SK-N-SH treated with all-trans-retinoic acid at 6 μM for 48 hours (cell line): Measurements from ENCODE around the gene THOP1.

ENCODE experiments used
- ISL1 ChIP-seq: fragments of 250-450 bp; sonication (Bioruptor Pico); IDR thresholded peaks from 2 replicates; pipeline ENCODE4 v2.1.2; 2022; ENCODE audit warnings: mild to moderate bottlenecking, moderate library complexity
- TCF4 ChIP-seq: fragments of 250-450 bp; sonication (Bioruptor Pico); IDR thresholded peaks from 2 replicates; pipeline ENCODE4 v1.8.0; 2021; ENCODE audit warnings: mild to moderate bottlenecking, moderate library complexity, borderline replicate concordance
- ZNF565 ChIP-seq: fragments of 450-650 bp; formaldehyde crosslinking; conservative IDR thresholded peaks from 2 replicates; pipeline ENCODE4 v1.5.0; 2020; ENCODE audit warnings: low read depth, mild to moderate bottlenecking, moderate library complexity

- TF ChIP-seq TCF4 (no peak), ISL1 (CRISPR knock-in tag) (no peak), ZNF565 (CRISPR knock-in tag) (no peak)
Measured at GRCh38 chr19:2759965-2760364, 25.3 kb upstream of the THOP1 start.
